GM04504 (cell line): ENCODE results near the gene KRT32.
"Not testable (repeated sequence)": the region's sequence is repeated elsewhere in the genome, so short reads cannot be mapped to it uniquely, and the experiment has no call there.

Experiments
- DNase-seq: peaks from one replicate; pipeline ENCODE4 v3.0.0-alpha.2; 2012; ENCODE audit warnings: low read depth

KRT32 gene

DNA sequence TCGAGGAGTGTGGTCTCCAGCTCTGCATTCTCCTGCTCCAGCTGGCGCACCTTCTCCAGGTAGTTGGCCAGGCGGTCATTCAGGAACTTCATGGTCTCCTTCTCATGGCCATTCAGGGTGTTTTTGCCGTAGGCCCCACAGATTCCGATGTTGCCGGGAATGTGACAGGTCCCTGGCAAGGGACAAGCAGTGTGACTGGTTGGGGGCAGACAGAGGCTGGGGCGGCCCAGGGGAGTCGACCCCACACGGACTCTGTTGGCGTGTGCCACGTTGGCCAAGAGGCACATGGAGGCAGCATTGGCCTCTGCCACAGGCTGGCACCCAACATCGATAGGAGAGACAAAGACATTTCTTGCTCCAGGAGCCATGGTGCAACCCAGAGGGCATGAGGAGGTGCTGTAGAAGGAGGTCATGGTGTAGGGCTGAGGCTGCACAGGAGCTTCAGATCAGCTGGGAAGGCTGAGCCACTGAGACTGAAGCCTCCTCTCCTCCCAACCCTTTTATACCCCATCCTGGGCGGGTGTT, 43.0 kb downstream of the KRT32 start, which contains the start of gene KRT37:
Gene KRT37, minus strand, starts transcription at position 475 of the 525 bp plus-strand sequence. Its CDS starts 62 bp downstream, at position 413.
- DNase-seq, result no peak

DNA sequence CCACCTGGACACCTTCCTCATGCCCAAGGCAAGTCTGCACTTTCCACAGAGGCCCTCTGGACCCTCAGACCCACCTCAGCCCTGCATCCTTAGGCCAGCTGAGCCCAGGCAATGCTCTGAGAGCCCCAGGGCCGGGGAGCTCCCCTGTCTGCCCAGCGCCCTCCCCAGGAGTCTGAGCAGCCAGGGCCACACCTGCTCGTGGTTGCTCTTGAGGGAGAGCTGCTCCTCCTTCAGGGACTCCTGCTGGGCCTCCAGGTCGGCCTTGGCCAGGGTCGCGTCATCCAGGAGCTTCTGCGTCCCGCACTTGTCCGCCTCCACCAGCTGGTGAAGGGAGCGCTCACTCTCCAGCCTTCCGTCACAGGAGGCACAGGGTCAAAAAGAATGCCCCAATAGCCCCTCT, 44.6 kb downstream of the KRT32 start:
- DNase-seq, result not testable (repeated sequence)

- DNase-seq, result no peak
Measured at GRCh38 chr17:41421617-41422016, 45.6 kb downstream of the KRT32 start.

GRCh38 chr17:41421116-41421515, 46.1 kb downstream of the KRT32 start:
- no peak for DNase-seq

- DNase-seq, result no peak
Measured at GRCh38 chr17:41420134-41420533, 47.1 kb downstream of the KRT32 start.

DNA sequence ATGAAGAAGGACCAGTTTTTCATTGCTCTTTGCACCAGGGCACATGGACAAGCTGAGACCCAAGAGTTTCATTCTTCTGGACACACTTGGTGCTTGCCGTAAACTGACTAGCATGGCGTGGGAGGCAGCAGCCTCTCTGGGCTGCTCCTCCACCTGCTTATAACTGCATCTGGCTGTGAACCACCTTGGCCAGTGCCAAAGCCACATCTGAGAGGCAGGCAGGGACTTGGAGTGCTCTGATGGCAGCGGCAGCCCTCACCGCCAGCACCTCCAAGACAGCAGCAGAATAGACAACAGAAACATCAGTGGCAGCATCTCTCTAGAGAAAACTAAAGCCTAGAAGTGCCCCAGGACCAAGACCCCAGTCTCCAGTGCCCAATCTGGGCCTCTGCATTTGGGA, 47.5 kb downstream of the KRT32 start:
- no peak for DNase-seq

DNA sequence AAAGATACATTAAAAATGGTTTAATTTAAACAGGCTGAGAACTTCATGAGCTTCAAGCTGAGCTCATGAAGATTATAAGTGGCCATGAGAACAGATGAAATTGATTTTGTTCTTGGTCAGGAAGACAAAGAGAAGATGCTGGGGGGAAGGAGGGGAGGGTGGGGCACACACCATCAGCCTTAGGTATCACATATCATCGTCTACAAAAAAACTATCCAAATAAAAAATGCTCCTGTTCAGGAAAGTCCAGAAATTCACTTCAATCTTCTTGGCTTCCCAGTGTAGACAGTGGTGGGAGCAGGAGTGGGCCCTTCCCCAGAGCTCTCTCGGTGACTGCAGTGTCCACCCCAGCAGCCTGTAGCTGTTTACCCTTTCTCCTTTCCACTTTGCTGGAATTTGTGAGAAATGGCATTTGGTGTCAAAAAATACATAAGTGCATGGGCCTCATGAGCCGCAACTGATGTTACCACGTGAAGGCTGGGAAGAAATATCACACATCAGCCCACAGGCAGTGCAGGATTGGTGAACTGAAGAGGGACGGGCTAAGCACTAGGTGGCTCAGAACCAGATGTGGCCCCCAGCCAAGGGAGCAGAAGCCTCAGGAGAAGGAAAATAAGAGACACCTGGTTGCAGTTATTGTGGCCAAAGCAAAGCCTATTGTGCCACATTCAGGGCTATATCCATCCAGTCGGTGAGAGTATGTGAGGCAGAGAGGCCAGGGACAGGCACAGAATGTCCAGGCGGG, 48.9 kb downstream of the KRT32 start:
- no peak for DNase-seq

DNA sequence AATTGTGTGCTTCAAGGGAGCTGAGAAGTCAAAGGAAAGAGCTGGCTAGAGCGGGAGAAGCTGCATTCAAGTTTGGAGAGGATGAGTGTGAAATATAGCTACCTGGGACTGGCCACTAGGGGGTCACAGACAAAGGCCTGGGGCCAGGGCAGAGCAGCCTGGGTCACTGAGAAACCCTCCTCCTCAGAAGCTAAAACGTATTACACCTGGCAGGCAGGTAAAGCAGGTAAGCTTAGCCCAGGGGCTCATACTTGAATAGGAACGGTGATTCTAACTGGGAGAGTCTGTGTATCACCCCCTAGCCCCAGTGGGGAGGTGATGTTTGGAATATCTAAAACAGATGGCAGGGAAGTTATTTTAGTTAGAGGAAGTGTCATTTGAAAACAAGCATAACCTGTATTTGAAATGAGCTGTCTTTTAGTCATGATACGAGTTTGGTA, 49.6 kb downstream of the KRT32 start:
- no peak for DNase-seq

DNA sequence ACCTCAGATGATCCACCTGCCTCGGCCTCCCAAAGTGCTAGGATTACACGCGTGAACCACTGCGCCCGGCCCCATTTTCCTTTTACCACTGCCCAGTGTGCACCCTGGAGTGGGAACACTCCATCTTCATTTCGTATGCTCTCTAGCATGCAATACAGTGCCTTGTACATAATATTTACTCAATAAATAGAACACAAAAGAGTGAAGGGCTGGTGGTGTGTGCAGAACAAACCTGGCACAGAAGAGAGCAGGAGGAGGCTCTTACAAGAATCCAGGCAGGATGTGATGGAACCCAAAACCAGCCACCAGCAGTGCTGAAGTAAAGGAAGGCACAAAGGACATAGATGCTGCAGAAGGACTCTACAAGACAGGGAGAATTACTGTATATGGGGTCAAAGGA, 50.1 kb downstream of the KRT32 start:
- DNase-seq, result no peak

DNA sequence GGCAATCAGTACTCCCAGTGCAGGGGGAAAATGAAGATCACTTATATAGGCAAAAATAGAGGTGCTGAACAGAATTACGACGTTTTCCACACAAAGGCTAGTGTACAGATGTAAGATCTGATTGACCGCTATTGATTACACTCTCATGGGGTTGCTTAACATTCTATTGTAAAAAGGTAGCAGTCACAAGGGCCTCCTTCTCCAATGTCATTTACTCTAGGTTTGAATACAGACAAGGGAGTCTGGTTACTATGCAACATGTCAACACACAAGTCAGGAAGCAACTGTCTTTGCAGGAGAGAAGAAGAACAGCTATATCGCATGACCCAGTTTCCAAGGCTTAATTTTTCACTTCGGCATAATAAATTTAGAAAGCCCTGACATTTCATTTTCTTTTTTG, 50.7 kb downstream of the KRT32 start:
- DNase-seq, result no peak

DNA sequence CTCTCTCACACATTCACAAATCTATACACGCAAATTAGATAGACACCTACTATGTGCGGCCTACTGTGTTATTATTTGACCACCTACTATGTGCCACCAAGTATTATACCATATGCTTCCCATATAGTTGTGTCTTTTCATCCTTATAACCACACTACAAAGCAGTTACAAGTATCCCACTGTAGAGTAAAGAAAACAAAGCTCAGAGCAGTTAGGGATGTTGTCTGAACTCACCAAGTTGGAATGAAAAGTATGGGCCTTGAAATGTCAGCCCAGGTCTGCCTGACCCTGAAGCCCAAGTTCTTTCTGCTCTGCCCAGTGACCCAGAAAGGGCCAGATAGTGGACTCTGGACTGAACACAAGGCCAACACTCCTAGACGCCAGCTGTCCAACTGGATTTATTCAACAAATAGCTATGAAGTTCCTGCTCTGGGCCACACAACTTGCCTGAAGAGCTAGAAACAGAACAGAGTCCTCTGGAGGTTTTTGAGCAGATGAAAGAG, 51.3 kb downstream of the KRT32 start:
- peak; percentile 36 for DNase-seq

GRCh38 chr17:41415411-41415810, 51.8 kb downstream of the KRT32 start:
- no peak for DNase-seq

DNA sequence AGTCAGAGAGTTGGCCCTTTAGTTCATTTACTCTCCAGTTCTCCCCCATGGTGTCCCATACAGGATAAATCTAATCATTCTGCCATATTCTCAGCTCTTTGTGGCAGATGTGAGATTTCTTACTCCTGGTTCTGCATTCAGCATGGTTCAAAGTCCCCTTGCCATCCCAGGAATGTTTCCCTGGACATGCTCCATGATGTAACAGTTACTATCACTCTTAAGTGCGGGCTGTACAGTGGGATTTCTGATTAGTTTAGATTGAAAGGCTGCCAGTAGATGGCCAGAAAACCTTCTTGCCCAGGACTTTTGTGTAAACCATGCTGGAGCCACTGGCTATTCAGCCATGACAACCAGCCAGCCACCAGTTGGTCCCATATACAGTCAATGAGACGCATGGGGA, 53.2 kb downstream of the KRT32 start:
- DNase-seq, result no peak

DNA sequence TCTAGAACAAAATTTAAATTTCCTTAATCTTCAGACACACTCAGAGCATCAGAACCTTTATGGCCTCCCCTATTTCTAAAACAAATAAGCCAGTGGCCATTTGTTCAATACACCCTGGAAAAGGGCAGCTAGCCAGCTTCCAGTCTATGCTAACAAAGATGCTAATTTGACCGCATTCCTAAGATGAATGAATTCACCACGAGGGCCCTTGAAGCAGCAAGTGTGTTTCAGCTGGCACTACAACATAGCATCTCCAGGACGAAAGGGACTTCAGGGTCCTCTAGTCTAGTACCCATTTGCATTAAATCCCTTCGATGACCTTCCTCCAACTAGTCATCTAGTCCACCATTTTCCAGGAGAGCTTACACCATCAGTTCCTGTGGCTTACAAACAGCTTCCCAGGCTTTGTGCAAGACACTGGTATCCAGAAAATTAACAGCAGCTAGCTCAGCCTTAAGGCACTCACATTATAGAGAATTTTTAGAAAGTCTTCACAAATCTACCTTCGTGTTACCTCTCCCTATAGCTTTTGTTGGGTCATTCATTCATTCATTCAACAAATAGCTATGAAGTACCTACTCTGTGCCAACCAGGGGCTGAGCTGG, 53.7 kb downstream of the KRT32 start:
- DNase-seq, result no peak

- no peak for DNase-seq
Measured at GRCh38 chr17:41411072-41411840, 55.9 kb downstream of the KRT32 start.
